Keratinocyte (primary cell): ENCODE data around the gene ANKS1B. TPM values are rescaled to one million over a fixed set of nuclear protein-coding genes. Genes with fewer than 3 reads are reported as not detected.

Experiments used
- DNase-seq: peaks from one replicate; pipeline ENCODE4 v3.0.0-alpha.2; 2011; ENCODE audit warnings: low read depth, missing footprints, low spot score
- FAIRE-seq: peaks from 2 replicates; lab custom pipeline; 2011; peaks lifted over from hg19 to GRCh38; lab: Jason Lieb, UNC
- H2AFZ ChIP-seq: 2 replicates; pipeline ENCODE4 v1.6.0; 2012; ENCODE audit warnings: low read length, control low read depth, inconsistent platforms; ENCODE audit not compliant: control insufficient read depth
- H3K27ac ChIP-seq: 2 replicates; pipeline ENCODE4 v1.5.1; 2011; ENCODE audit warnings: low read length; ENCODE audit not compliant: control insufficient read depth, insufficient read depth
- H3K27me3 ChIP-seq: 3 replicates; pipeline ENCODE4 v1.6.0; 2011; ENCODE audit warnings: low read length; ENCODE audit not compliant: control insufficient read depth, insufficient read depth; ENCODE audit errors: extremely low read depth
- H3K36me3 ChIP-seq, 2 experiments: 2 replicates in 1 of 2; 3 replicates in 1 of 2; pipeline ENCODE4 v1.5.1; 2011; ENCODE audit warnings: low read length in 2 of 2, mild to moderate bottlenecking in 1 of 2; ENCODE audit not compliant: control insufficient read depth in 2 of 2, insufficient read depth in 2 of 2; ENCODE audit errors: extremely low read depth in 1 of 2
- H3K4me1 ChIP-seq: 3 replicates; pipeline ENCODE4 v1.5.1; 2011; ENCODE audit warnings: low read length; ENCODE audit not compliant: control insufficient read depth, insufficient read depth; ENCODE audit errors: extremely low read depth
- H3K4me2 ChIP-seq: 3 replicates; pipeline ENCODE4 v1.6.0; 2011; ENCODE audit warnings: low read depth, low read length; ENCODE audit not compliant: control insufficient read depth, insufficient read depth; ENCODE audit errors: extremely low read depth
- H3K4me3 ChIP-seq, 3 experiments: fragments of 200-600 bp in 1 of 3; sonication (generic) in 1 of 3; 2 replicates in 2 of 3; 3 replicates in 1 of 3; pipeline ENCODE4 v1.5.1; 2011 to 2016; ENCODE audit warnings: low read length in 3 of 3, mild to moderate bottlenecking in 3 of 3, control low read depth in 2 of 3, inconsistent platforms in 1 of 3, low read depth in 1 of 3, mixed read lengths in 1 of 3, mixed run types in 1 of 3, moderate library complexity in 1 of 3; ENCODE audit not compliant: control insufficient read depth in 2 of 3, insufficient read depth in 2 of 3; ENCODE audit errors: extremely low read depth in 1 of 3
- H3K79me2 ChIP-seq: 2 replicates; pipeline ENCODE4 v1.6.0; 2012; ENCODE audit warnings: low read length; ENCODE audit not compliant: control insufficient read depth, insufficient read depth
- H3K9ac ChIP-seq: 3 replicates; pipeline ENCODE4 v1.6.0; 2011; ENCODE audit warnings: low read length; ENCODE audit not compliant: control insufficient read depth, insufficient read depth; ENCODE audit errors: extremely low read depth
- H3K9me1 ChIP-seq: 3 replicates; pipeline ENCODE4 v1.6.0; 2011; ENCODE audit warnings: low read length; ENCODE audit not compliant: control insufficient read depth, insufficient read depth; ENCODE audit errors: extremely low read depth
- H3K9me3 ChIP-seq: 2 replicates; pipeline ENCODE4 v1.5.1; 2012; ENCODE audit warnings: low read depth, low read length; ENCODE audit not compliant: control insufficient read depth
- H4K20me1 ChIP-seq: 3 replicates; pipeline ENCODE4 v1.6.0; 2011; ENCODE audit warnings: low read length; ENCODE audit not compliant: control insufficient read depth, insufficient read depth; ENCODE audit errors: extremely low read depth
- CTCF ChIP-seq, 3 experiments: IDR thresholded peaks in 1 of 3; conservative IDR thresholded peaks in 1 of 3; optimal IDR thresholded peaks in 1 of 3; 2 replicates in 2 of 3; 3 replicates in 1 of 3; pipeline versions ENCODE3 to v1.5.1; 2011; ENCODE audit warnings: low read length in 3 of 3, mild to moderate bottlenecking in 3 of 3, moderate library complexity in 2 of 3, control low read depth in 1 of 3, inconsistent platforms in 1 of 3; ENCODE audit not compliant: insufficient read depth in 2 of 3; ENCODE audit errors: extremely low read depth in 1 of 3
- EZH2 ChIP-seq: IDR thresholded peaks from one replicate; pipeline ENCODE4 v1.6.1; 2012; ENCODE audit warnings: inconsistent platforms, mild to moderate bottlenecking, low read length, moderate library complexity
- dilution Hi-C: fragments of 300-500 bp; cut with MboI; formaldehyde crosslinking; loops from one replicate; pipeline ENCODE4 v1.7.0; 2020; ENCODE audit warnings: low sequenced_read_pairs; ENCODE audit not compliant: extremely low pct_ligation_motif_present
- polyA plus RNA-seq, 5 experiments: library from polyadenylated mRNA; depleted of rRNA in 3 of 5; stranded (reverse) in 3 of 5; stranded (forward) in 1 of 5; unstranded in 1 of 5; fragments of >200 nt; gene quantifications; 1 replicate in 1 of 5; 2 replicates in 3 of 5; 3 replicates in 1 of 5; pipeline versions ENCODE4 v1.2.1 to v1.2.3, GENCODE V29; 2011 to 2012; ENCODE audit warnings: missing spikeins in 2 of 5, low read depth in 1 of 5, low replicate concordance in 1 of 5

The ANKS1B gene
- polyA plus RNA-seq, 1 donor (not counting 4 experiments of a cell fraction or from before 2014, with no cell fraction given): not detected

GRCh38 chr12:99979471-99979870 is 5.3 kb downstream of the ANKS1B start:
- no peak overlapping the region for H3K4me3 ChIP-seq
- H3K27me3 ChIP-seq: peaks cover 12% of the 10 kb centered on the region
- H4K20me1 ChIP-seq: no peaks in the 10 kb centered on the region
- no peak overlapping the region for H3K27ac ChIP-seq
- FAIRE-seq: no peak
- H3K4me1 ChIP-seq: peaks cover 4% of the 10 kb centered on the region
- DNase-seq: no peak
- no peaks in the 10 kb centered on the region for H3K79me2 ChIP-seq
- dilution Hi-C loops: no loop called here
- no peak overlapping the region for H2AFZ ChIP-seq
- no peaks in the 10 kb centered on the region for H3K36me3 ChIP-seq
- H3K9me3 ChIP-seq: no peaks in the 10 kb centered on the region
- no peak overlapping the region for H3K9ac ChIP-seq
- H3K9me1 ChIP-seq: peaks cover 2% of the 10 kb centered on the region
- H3K4me2 ChIP-seq: no peak overlapping the region
- TF ChIP-seq CTCF (optimal IDR thresholded peaks at IDR 0.05 in 1 of 3, IDR thresholded peaks at IDR 0.05 in 1 of 3, conservative IDR thresholded peaks at IDR 0.05 in 1 of 3; ENCODE audit: extremely low read depth in 1 of 3, insufficient read depth in 2 of 3, low read length in 3 of 3) (no peak), EZH2 (no peak)

GRCh38 chr12:99978152-99978551 is 6.6 kb downstream of the ANKS1B start:
- dilution Hi-C loops: no loop called here
- H3K9ac ChIP-seq: no peak overlapping the region
- no peak overlapping the region for H3K4me2 ChIP-seq
- no peaks in the 10 kb centered on the region for H4K20me1 ChIP-seq
- no peak overlapping the region for H2AFZ ChIP-seq
- H3K9me3 ChIP-seq: no peaks in the 10 kb centered on the region
- no peaks in the 10 kb centered on the region for H3K79me2 ChIP-seq
- no peaks in the 10 kb centered on the region for H3K27me3 ChIP-seq
- no peak overlapping the region for H3K4me3 ChIP-seq
- no peak for TF ChIP-seq EZH2
- TF ChIP-seq CTCF (optimal IDR thresholded peaks at IDR 0.05 in 1 of 3, IDR thresholded peaks at IDR 0.05 in 1 of 3, conservative IDR thresholded peaks at IDR 0.05 in 1 of 3; ENCODE audit: extremely low read depth in 1 of 3, insufficient read depth in 2 of 3, low read length in 3 of 3): no peak
- no peaks in the 10 kb centered on the region for H3K36me3 ChIP-seq
- FAIRE-seq: no peak
- H3K27ac ChIP-seq: no peak overlapping the region
- no peaks in the 10 kb centered on the region for H3K4me1 ChIP-seq
- DNase-seq: no peak
- no peaks in the 10 kb centered on the region for H3K9me1 ChIP-seq
